IPS-18a (cell line): ENCODE results near the gene MYRIP.

Source experiments
- H3K27ac ChIP-seq: one replicate; pipeline ENCODE4 v1.5.1; 2013; ENCODE audit warnings: low read length
- H3K27me3 ChIP-seq: one replicate; pipeline ENCODE4 v1.6.1; 2013; ENCODE audit warnings: mild to moderate bottlenecking, low read length; ENCODE audit not compliant: control insufficient read depth, insufficient read depth
- H3K36me3 ChIP-seq: one replicate; pipeline ENCODE4 v1.6.1; 2013; ENCODE audit warnings: low read depth, low read length; ENCODE audit not compliant: control insufficient read depth
- H3K4me1 ChIP-seq: one replicate; pipeline ENCODE4 v1.6.1; 2013; ENCODE audit warnings: low read depth, low read length; ENCODE audit not compliant: control insufficient read depth
- H3K4me3 ChIP-seq: one replicate; pipeline ENCODE4 v1.5.1; 2013; ENCODE audit warnings: low read length
- H3K9ac ChIP-seq: one replicate; pipeline ENCODE4 v1.6.1; 2013; ENCODE audit warnings: mild to moderate bottlenecking, low read length, moderate library complexity
- H3K9me3 ChIP-seq: one replicate; pipeline ENCODE4 v1.6.1; 2013; ENCODE audit warnings: low read depth, low read length; ENCODE audit not compliant: control insufficient read depth

MYRIP gene

GRCh38 chr3:40304352-40304751 is 494.9 kb downstream of the MYRIP start:
- H3K4me3 ChIP-seq, result no peak overlapping the region
- H3K27ac ChIP-seq, result no peak overlapping the region
- no peak overlapping the region for H3K9ac ChIP-seq
- peaks cover 5% of the 10 kb centered on the region for H3K4me1 ChIP-seq
- no peaks in the 10 kb centered on the region for H3K9me3 ChIP-seq
- no peaks in the 10 kb centered on the region for H3K27me3 ChIP-seq
- H3K36me3 ChIP-seq, result no peaks in the 10 kb centered on the region

DNA sequence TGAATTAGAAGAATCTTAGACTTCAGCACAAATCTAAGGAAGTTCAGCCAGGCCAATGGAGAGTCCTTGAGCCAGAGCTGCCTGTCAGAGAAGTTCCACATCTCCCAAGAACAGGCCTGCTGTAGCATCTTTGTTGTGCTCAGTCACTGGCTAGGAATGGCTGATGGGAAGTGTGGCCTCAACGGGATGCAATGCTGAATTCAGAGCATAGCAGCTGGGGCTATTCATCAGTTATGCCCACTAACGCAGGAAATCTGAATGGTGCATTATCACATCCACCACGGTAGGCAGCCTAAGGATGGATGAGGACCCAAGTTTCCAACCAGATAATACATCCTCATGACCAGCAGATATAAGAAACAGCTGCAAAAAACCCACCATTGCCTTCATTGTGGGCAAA is 496.9 kb downstream of the MYRIP start:
- Histone ChIP-seq H3K36me3 (peaks cover 7% of the 10 kb centered on the region), H3K27me3 (no peaks in the 10 kb centered on the region)

DNA sequence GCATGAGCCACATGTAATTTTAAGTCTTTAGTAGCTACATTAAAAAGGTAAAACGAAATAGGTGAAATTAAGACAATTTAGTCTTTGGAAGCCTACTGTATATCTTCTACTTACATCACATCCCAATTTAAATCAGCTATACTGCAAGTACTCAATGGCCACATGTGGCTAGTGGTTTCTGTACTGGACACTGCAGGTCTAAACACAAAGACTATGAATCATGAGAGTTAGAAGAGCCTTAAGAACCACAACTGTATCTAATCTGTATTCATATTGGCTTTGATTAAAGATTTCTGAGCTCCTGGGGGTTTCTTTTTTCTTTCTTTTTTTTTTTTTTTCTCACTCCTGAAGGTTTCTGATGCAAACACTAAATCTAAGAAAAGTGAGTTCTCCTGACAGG is 497.8 kb downstream of the MYRIP start:
- no peak overlapping the region for H3K4me3 ChIP-seq
- H3K36me3 ChIP-seq, result peaks cover 15% of the 10 kb centered on the region
- no peak overlapping the region for H3K9ac ChIP-seq
- peaks cover 9% of the 10 kb centered on the region for H3K4me1 ChIP-seq
- H3K27ac ChIP-seq, result no peak overlapping the region
- no peaks in the 10 kb centered on the region for H3K9me3 ChIP-seq
- H3K27me3 ChIP-seq, result no peaks in the 10 kb centered on the region

More for the DNA sequence above, 496.9 kb downstream of the MYRIP start:
- H3K9ac ChIP-seq, result no peak overlapping the region
- no peak overlapping the region for H3K4me3 ChIP-seq
- no peak overlapping the region for H3K27ac ChIP-seq
- H3K4me1 ChIP-seq, result peaks cover 9% of the 10 kb centered on the region
- no peaks in the 10 kb centered on the region for H3K9me3 ChIP-seq

DNA sequence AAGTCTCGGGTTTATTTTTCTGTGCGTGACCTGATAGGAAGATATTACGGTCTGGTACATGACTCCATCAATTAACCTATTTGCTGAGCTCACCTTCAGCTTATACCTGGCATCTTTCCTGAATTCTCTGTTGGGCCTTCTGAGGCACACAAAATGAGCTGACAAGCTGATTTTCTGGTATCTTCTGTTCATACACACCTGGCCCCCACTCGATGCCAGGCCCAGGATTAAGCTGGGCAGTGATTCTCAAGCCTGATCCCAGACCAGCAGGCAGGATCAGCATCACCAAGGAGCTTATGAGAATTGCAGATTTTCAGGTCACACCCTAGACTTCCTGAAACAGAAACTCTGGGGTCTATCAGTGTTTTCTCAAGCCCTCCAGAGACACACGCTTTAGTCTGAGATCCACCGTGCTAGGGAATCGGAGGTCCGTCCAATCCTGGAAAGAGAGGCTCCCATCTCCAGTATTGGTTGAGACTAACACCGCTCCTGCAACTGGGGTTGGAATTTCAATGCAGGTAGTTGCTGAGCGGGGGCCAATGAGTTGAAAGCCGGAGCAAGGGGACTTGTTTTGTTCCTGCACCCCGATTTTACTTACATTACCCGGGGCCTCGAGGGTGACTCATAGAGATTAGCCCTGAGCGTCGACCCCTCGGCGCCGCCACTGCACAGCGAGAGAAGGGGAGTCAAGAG is 499.5 kb downstream of the MYRIP start:
- peak overlapping the region; percentile 29 for H3K27ac ChIP-seq
- peaks cover 32% of the 10 kb centered on the region for H3K36me3 ChIP-seq
- H3K4me1 ChIP-seq, result peaks cover 9% of the 10 kb centered on the region
- no peaks in the 10 kb centered on the region for H3K27me3 ChIP-seq
- H3K9ac ChIP-seq, result peak overlapping the region; percentile 99
- peak overlapping the region; percentile 65 for H3K4me3 ChIP-seq
- no peaks in the 10 kb centered on the region for H3K9me3 ChIP-seq

- peak within 1 kb of the TSS; percentile 99 for H3K9ac ChIP-seq
- peaks cover 34% of the 10 kb centered on the region for H3K36me3 ChIP-seq
- H3K9me3 ChIP-seq, result no peaks in the 10 kb centered on the region
- peaks cover 9% of the 10 kb centered on the region for H3K4me1 ChIP-seq
- H3K27me3 ChIP-seq, result no peaks in the 10 kb centered on the region
- peak within 1 kb of the TSS; percentile 98 for H3K4me3 ChIP-seq
- H3K27ac ChIP-seq, result peak within 1 kb of the TSS; percentile 95
Measured at GRCh38 chr3:40309418-40309924, 500.1 kb downstream of the MYRIP start, which contains the start of gene EIF1B. Gene EIF1B, plus strand, starts transcription at chr3:40309707. Its CDS starts 235 bp downstream, at chr3:40309942.
